CD4-positive, alpha-beta T cell treated with Interleukin-2 at 100 ng/mL for 4 hours (primary cell): ENCODE results near the gene CYS1.
"Not testable (repeated sequence)": the region's sequence is repeated elsewhere in the genome, so short reads cannot be mapped to it uniquely, and the experiment has no call there.

Experiments
- DNase-seq: peaks from one replicate; pipeline ENCODE4 v3.0.0-alpha.2; 2020; ENCODE audit warnings: low spot score

The CYS1 gene

GRCh38 chr2:10012366-10012962 is 67.7 kb downstream of the CYS1 start:
- not testable (repeated sequence) for DNase-seq

GRCh38 chr2:10011606-10012325 is 68.4 kb downstream of the CYS1 start:
- not testable (repeated sequence) for DNase-seq

GRCh38 chr2:10010861-10011605 is 69.2 kb downstream of the CYS1 start:
- DNase-seq: not testable (repeated sequence)

- DNase-seq: no peak
Measured at GRCh38 chr2:10009811-10010781, 70.1 kb downstream of the CYS1 start.

GRCh38 chr2:10009271-10009810 is 70.9 kb downstream of the CYS1 start:
- no peak for DNase-seq

GRCh38 chr2:10008809-10009176 is 71.4 kb downstream of the CYS1 start:
- no peak for DNase-seq

GRCh38 chr2:10007921-10008808 is 72.0 kb downstream of the CYS1 start:
- DNase-seq: no peak

- no peak for DNase-seq
Measured at GRCh38 chr2:10007435-10007834, 72.8 kb downstream of the CYS1 start.
